HG03378 (cell line): ENCODE data around the gene TOM1.

Source experiments
- ATAC-seq: cut with Tn5 transposase; IDR thresholded peaks from one replicate; pipeline ENCODE4 v1.9.1; 2021; ENCODE audit warnings: mild to moderate bottlenecking, moderate library complexity; ENCODE audit not compliant: unreplicated experiment

The TOM1 gene

DNA sequence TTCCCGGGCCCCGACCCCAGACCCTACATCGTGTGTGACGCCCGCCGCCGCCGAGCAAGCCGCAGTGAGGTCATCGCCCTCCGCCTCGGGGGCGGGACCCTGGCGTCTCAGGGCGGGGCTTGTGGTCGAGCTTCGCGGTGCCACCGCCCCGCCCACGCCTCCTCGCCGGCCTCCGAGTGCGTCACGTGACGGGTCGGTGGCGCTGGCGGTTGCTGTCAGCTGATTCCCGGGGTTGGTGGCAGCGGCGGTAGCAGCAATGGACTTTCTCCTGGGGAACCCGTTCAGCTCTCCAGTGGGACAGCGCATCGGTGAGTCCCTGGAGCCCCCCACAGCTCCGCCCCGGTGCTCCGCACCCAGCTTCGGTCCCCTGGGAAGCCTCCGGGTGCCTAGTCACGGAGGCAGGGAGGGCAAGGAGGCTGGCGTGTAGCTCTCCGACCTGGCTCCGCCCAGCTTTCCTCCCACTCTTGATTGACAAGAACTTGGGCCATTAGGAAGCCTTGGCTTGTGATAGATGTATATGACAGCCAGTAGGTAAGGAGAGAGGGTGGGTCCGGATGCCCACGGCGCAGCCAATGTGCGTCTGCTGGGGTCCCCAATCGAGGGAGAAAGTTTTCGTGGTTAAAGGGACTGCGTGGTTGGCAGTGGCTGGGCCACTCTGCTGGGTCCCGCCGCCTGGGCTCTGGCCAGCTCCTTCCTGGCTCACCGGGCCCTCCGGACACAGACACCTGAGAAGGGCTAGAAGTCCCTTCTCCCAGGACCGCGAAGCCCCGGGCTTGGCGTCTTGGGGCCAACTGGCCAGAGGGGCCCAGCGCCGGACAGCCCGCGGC is at the start of gene TOM1:
Gene TOM1, plus strand, starts transcription at position 222 of the 827 bp plus-strand sequence. Its CDS starts 35 bp downstream, at position 257.
- ATAC-seq: peak; percentile 96

DNA sequence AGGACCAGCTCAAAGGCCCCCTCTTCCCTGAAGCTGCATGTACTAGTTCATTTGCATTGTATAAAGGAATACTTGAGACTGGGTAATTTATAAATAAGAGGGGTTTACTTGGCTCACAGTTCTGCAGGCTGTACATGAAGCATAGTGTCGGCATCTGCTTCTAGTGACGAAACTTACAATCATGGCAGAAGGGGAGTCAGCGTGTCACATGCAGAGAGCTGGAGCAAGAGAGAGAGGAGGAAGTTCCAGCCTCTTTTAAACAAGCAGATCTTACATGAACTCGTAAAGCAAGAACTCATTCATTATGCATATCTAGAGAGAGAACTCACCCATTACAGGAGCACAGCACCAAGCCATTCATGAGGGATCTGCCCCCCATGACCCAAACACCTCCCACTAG is 49.5 kb upstream of the TOM1 start:
- ATAC-seq: no peak

DNA sequence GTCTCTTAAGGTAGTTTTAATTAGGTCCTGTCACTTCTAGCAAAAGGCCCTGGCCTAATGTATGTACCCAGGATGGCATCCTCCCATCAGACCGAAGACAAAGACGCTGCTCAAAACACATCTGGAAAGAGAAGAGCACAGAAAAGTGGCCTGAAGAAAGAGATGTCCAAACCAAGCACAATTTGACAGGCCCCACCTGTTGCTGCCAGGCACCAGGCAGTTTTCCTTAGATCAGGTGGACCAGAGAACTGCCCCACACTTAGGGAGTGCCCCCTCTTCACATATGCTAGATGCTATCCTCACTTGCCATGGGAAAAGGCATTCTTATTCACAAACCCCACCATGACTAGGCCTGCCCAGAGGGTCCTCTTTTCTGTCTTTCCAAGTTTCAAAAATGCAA is 45.7 kb upstream of the TOM1 start:
- ATAC-seq: no peak

DNA sequence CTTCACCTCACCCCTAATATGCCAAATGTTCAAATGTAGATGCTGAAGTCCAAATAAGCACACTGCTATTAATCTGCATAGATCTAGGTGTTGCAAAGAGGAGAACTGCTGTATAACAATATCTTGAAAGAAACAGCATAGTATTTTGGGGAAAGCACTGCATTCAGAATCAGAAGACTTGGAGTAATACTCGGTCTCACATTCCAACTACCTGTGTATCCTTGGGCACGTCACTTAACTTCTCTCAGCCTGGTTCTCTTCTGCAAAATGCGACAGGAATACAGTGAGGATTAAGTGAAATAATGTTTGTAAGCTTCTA is 42.7 kb upstream of the TOM1 start:
- peak; percentile 20 for ATAC-seq

DNA sequence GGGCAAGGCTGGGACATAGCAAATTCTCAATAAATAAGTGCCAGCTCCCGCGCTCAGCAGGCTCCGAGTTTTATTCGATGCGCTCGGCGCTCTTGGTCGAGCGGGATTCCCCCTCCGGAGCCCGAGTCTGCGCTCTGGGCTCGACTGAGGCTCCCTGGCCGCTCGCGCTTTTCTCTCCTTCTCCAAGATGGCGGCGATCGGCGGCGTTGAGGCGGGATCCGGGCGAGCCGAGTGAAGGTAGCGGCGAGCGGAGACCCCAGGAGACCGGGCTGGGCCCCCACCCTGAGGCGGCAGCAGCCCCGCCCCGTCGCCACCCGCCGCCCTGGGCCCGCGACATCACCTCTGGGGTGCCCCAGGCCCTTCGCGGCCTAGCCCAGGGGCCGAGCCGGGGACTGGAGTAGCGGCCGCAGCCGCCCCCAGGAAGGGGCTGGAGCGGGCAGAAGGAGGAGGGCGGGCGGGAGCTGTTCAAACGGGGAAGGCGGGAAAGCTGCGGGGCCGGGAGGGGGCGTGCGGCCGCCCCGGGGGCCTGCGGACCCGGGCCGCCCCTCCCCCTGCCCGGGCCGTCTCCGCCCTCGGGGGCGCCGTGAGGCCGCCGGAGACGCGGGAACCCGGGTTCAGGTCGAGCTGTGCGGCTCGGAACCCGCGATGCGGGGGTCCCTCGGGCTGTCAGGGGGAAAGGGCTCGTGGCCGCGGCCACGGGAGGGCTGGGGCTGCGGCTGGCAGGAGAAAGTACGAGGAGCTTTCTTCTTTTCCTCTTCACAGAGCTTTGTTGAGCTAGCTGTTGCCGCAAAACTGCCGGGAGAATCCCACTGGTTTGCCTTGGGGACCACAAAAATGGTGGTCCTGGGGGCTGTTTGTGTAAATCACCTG is 42.1 kb upstream of the TOM1 start, which contains the start of gene HMGXB4:
Gene HMGXB4, plus strand, starts transcription at position 173 of the 870 bp plus-strand sequence. CDS start 4,898 bp downstream, outside the sequence.
- peak; percentile 78 for ATAC-seq

DNA sequence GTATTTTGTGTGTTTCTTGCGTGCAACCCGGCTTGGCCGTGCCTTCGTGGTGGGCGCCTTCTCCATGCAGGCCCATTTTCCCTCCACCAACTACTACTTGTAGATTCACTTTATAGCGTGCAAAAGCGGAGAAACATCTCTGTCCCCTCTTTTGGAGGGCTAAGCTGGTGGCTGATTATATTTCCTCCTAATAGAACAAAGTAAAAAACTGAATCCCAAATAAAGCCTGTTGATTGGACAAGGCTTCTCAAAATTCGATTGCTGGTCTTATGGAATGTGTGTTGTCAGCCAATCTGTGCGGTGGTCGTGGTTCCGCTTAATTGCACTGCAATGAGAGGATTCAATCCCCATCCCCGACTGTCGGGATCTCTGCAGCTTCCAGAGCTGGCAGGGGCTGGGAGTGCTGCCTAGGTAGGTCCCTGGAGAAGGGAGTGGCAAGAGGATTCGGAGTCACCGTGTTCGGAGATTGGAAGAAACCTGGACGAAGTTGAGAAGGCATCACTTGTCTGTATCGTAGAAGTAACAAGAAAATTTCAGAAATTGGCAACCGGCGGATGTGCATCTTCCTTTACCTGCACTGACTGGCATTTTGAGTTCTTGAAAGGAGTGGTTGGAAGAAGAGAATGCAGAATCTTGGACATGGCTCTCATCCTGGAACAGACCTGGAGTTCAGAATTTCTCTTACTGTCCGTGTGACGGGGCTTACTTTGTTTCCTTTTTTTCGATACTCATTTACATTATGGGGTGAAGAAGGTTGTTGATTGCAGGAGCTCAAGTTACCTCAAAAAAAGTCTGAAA is 41.3 kb upstream of the TOM1 start:
- ATAC-seq: no peak

DNA sequence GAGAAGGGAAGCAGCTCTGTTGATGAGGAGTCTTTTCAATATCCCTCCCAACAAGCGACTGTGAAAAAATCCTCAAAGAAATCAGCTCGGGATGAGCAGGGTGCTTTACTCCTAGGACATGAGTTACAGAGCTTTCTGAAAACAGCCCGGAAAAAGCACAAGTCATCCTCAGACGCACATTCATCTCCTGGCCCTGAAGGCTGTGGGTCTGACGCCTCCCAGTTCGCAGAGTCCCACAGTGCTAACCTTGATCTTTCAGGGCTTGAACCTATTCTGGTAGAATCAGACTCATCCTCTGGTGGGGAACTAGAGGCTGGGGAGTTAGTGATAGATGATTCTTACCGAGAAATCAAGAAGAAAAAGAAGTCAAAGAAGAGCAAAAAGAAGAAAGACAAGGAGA is 34.7 kb upstream of the TOM1 start:
- no peak for ATAC-seq

DNA sequence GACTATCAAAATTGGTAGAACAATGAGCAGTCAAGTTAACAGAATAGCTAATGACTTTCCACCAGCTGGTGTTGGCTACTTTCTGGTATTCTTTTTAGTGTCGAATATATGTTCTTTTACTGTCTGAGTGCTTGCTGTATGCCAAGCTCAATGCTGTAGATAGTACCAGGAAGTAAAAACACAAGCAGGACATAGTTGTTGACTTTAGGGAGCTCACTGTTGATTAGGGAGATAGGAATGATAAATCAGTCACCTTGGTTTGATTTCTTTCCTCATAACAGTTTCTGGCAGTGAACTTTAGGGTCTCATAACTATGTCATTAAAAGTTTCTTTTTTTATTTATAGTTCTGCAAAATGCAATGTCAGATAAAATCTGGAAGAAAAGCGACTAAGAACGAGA is 33.4 kb upstream of the TOM1 start:
- ATAC-seq: no peak

DNA sequence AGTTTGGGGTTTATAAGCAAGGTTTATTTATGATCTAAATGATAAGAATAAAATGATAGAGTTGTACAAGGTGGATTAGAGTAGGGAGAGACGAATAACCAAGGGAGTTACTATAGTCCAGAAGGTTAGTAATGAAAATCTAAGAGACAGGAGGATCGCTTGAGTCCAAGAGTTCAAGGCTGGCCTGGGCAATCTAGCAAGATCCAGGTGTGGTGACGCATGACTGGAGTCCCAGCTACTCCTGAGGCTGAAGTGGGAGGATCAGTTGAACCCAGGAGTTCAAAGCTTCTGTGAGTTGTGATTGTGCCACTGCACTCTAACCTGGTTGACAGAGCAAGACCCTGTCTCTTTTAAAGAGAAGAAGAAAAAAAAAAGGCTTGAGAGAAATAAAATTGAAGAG is 30.1 kb upstream of the TOM1 start:
- ATAC-seq: no peak

DNA sequence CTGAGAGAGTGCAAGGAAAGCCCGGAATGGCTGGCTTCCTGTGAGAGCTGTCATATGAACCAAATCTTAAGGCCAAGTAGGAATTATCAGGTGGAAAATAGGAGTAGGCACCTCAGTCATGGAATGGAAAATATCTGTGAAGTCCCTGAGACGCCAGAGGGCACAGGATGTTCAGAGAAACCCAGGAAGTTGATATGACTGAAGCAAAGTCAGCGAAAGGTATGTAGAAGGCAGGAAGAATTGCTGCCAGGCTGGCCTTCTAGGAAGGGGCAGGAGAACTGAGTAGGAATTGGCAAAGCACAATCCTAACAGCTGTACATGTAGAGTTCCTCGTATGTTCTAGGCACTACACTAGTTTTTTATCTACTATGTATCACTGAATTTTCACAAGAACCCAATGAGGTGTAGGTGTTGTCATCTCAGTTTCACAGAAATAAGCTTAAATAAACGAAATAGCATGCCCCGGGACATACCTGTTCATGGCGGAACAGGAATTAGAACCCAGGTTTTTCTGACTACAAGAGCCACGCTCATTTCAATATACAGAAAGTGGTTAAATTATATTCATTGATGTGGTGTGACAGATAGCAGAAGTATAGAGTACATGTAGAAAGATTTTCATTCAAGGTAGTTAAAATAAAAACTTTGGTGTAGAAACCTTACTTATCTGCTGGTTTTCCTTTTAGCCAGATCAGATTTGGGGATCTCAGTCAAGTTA is 25.4 kb upstream of the TOM1 start:
- no peak for ATAC-seq

DNA sequence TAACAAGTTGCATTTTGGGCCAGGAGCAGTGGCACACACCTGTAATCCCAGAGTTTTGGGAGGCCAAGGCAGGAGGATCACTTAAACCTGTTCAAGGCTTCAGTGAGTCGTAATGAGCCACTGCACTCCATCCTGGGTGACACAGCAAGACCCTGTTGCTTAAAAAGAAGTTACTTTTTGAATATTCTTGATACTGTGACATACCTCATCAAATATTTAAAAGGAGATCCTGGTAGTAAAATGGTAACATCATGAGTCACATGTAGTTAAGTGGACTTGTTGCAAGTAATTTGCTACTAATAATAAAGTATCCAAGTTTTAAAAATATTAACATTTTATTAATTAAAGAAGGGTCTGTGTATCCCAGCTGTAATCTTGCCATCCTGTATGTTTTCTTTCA is 24.1 kb upstream of the TOM1 start:
- no peak for ATAC-seq

DNA sequence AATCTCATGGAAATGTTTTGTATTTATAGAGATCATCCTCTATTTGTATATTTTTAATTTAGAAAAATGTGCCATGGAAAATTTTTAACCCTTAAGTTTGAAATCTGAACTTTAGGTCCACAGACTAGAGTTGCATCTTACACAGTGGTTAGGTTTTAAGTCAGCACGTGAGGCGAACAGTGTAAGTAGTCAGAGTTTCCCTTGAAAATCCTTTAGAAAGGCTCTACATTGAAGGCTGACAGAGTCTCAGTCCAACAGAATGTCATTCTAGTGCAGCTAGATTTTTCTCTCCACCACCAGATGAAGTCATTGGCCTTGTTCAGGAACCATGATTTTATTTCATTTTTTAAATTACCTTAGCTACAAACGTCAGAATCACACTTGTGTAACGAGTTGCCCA is 23.7 kb upstream of the TOM1 start:
- ATAC-seq: no peak

DNA sequence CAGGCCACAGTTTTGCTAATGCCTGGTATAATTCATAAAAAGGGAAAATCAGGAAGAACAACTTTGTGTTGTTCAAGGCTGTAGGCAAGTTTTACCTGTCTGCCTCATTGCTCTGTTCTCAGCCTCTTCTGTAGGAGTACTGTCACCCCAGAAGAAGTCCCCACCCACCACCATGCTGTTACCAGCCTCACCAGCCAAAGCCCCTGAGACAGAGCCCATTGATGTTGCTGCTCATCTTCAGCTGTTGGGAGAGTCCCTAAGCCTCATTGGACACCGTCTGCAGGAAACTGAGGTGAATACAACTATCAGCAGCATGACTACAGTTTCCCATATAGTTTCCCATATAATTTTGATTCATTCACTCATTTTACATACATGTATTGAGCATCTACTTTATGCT is 11.6 kb upstream of the TOM1 start:
- no peak for ATAC-seq

DNA sequence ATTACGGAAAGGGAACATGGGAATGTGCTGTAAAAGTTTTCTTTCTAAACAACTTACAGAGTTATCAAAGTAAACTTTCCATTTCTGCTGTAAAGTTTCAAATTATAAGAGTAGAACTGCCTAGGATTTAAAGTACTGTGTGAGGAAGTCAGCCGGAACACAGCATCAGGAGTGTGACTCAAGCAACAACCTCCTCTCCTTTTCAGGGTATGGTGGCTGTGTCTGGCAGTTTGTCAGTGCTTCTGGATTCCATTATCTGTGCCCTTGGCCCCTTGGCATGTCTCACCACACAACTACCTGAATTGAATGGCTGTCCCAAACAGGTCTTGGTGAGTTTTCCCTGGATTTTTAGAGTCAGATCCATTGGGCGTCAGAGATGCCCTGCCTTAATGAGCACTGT is 6.9 kb upstream of the TOM1 start:
- ATAC-seq: no peak

DNA sequence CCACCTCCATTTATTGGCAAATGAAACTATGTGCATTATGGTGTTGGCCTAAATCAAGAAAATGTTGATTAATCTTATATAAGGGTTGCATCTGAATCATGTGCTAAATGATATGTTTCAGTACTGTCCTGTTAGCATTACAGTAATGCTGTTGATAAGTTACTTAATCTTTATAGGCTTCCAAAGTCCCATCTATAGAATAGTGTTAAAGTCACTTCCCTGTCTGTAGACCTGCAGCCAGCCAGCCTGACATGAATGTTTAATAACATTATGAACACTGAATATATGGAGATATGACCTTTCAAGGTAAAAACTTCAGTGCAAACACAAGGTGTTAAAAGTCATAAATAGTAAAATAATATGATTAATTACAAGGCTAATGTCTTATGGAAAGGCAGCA is 3.6 kb upstream of the TOM1 start:
- no peak for ATAC-seq

DNA sequence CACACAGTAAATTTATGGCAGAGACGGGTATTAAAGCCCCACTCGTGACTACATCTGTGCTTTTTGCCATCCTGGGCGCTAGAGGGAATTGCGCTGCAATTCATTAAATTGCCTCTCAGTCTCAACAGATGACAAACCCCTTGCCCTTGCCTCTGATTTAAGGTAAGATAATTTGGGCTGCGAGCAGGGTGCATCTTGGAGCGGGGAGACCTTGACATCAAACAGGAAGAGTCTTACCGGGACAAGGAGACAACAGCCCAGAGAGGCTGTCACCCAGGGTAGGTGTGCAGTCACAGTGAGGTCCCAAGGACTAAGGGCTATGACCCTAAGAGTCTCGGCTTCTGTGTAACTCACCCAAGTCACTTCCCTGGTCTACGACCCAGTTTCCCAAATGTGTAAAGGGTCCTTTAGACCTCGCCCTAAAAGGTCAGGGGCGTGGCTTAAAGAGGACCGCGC is 449 bp upstream of the TOM1 start:
- peak; percentile 21 for ATAC-seq

DNA sequence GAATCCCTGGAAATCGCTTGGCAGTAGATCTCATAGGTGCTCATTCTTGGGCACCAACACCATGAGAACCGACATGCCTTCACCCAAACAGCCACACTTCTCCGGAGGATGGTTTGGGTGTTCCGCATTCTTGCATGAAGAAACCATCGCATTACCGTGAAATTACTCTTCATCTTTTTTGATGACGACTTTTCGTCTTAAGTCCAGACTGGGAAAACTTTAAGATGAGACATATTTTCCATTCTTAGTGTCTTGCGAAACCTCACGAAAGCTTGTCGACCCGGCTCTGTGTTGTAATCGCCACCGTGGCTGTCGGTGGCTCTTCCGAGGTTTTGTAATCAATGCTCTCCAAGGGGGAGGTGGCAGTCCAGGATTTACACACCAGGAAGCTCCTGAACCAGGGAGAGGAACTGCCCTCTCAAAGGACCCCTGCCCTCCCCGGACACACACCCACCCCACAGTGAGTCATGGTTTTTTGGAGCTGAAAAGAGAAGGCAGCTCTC is 1.7 kb downstream of the TOM1 start:
- ATAC-seq: no peak

DNA sequence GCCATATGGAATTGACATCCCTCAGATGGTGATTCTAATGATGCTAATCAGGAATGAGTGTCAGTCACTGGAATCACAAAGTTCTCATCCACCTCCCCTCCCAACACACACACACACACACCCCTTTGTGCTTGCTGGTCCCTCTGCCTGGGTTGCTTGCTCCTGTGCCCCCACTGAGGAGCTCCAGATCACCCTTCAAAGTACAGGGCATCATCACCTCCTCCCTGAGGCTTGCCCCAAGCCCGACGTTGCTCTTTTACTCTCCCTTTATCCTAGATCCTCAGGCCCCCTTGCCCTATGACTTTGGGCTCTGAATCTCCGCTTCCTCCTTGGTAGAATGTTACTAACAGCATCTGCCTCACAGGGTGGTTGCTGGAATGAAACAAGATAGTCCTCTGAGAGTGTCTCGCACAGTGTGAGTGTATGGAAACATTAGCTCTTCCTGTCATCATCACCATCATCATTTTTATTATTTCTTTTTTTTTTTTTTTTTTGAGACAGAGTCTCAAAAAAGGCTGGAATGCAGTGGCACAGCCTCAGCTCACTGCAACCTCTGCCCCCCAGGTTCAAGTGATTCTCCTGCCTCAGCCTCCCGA is 3.4 kb downstream of the TOM1 start:
- ATAC-seq: no peak

DNA sequence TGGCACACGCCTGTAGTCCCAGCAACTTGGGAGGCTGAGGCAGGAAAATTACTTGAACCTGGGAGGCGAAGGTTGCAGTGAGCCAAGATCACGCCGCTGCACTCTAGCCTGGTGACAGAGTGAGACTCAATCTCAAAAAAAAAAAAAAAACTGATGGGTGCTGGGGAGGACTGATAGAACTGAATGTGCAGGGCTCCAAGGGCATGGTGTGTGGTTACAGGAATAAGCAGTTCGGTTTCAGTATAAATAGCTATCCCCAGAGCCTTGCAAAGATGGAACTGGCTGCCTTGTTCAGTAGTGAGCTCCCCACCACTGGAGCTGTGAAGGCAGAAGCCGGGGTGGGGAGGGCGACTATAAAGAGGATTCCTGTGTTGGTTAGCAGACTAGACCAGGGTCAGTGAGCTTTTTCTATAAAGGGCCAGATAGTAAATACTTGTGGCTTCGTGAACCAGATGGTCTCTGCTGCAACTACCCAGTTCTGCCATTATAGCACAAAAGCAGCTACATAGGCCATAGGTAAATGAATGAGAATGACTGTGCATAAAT is 5.9 kb downstream of the TOM1 start:
- ATAC-seq: no peak
